K562 (cell line): Measurements from ENCODE around the gene PTGR3. TPM values are rescaled to one million over a fixed set of nuclear protein-coding genes. Genes with fewer than 3 reads are reported as not detected.

Source experiments
- ATAC-seq: fragments of 200-7000 bp; cut with Tn5 transposase; 3 replicates; pipeline ENCODE4 v1.9.1; 2020; ENCODE audit warnings: moderate library complexity
- BruUV-seq: library from RNA; stranded (reverse); fragments of 400-500 nt; replicated peaks from 2 replicates; lab custom pipeline; 2021; lab: Mats Ljungman, UMichigan
- CTCF ChIA-PET: fragments of 300-600 bp; formaldehyde crosslinking; extraction: SDS; loops from one replicate; lab custom pipeline; 2021; ENCODE audit warnings: low intra/inter-chr PET ratio; lab: Yijun Ruan, JAX
- POLR2A ChIA-PET: fragments of 300-600, 350-650 bp; sonication (Branson Sonifier 250); formaldehyde crosslinking; extraction: SDS; loops from one replicate; lab custom pipeline; 2021; ENCODE audit warnings: antibody characterized with exemption, inconsistent platforms; lab: Yijun Ruan, JAX
- DNase-seq, 4 experiments: peaks; one replicate each; pipeline versions ENCODE4 v3.0.0 to v3.0.0-alpha.2; 2011 to 2018; ENCODE audit warnings: low spot score in 3 of 4, mixed read lengths in 3 of 4; ENCODE audit errors: extremely low read depth in 1 of 4
- FAIRE-seq: peaks from 2 replicates; lab custom pipeline; 2011; peaks lifted over from hg19 to GRCh38; lab: Jason Lieb, UNC
- H2AFZ ChIP-seq: 2 replicates; pipeline ENCODE4 v1.6.0; 2011; ENCODE audit warnings: low read depth, low read length, control low read depth, inconsistent platforms
- H3K27ac ChIP-seq: fragments of 200-600 bp; 3 replicates; pipeline ENCODE4 v1.8.0; 2011; ENCODE audit warnings: low read depth, mild to moderate bottlenecking, control low read depth, inconsistent platforms, low read length, moderate library complexity, mixed read lengths; ENCODE audit errors: extremely low read depth
- H3K27me3 ChIP-seq, 2 experiments: fragments of 300-600 bp in 1 of 2; 2 replicates in 1 of 2; 3 replicates in 1 of 2; pipeline versions ENCODE4 v1.6.0 to v1.8.0; 2011; ENCODE audit warnings: inconsistent platforms in 2 of 2, low read length in 2 of 2, mild to moderate bottlenecking in 1 of 2, mixed read lengths in 1 of 2, moderate library complexity in 1 of 2; ENCODE audit not compliant: control insufficient read depth in 2 of 2, insufficient read depth in 2 of 2
- H3K36me3 ChIP-seq: fragments of 300-600 bp; 3 replicates; pipeline ENCODE4 v1.8.0; 2011; ENCODE audit warnings: mild to moderate bottlenecking, low read length, inconsistent platforms; ENCODE audit not compliant: control insufficient read depth, insufficient read depth
- H3K4me1 ChIP-seq, 2 experiments: fragments of 200-600 bp in 1 of 2; replicated peaks in 1 of 2; 2 replicates in 1 of 2; 3 replicates in 1 of 2; pipeline versions ENCODE4 v1.5.1 to v1.8.0; 2011; ENCODE audit warnings: inconsistent platforms in 2 of 2, low read length in 2 of 2, mild to moderate bottlenecking in 1 of 2, mixed read lengths in 1 of 2, moderate library complexity in 1 of 2; ENCODE audit not compliant: control insufficient read depth in 2 of 2, insufficient read depth in 2 of 2
- H3K4me2 ChIP-seq: 2 replicates; pipeline ENCODE4 v1.6.1; 2011; ENCODE audit warnings: low read length, control low read depth, inconsistent platforms, mixed read lengths; ENCODE audit not compliant: insufficient read depth
- H3K4me3 ChIP-seq: fragments of 200-600 bp; sonication (generic), shearing (Covaris generic); 2 replicates; pipeline ENCODE4 v1.5.1; 2016; ENCODE audit warnings: control low read depth, inconsistent platforms
- H3K79me2 ChIP-seq: fragments of 200-600 bp; 3 replicates; pipeline ENCODE4 v1.8.0; 2011; ENCODE audit warnings: low read length, inconsistent platforms; ENCODE audit not compliant: control insufficient read depth, insufficient read depth
- H3K9ac ChIP-seq, 2 experiments: 2 replicates each; pipeline versions ENCODE4 v1.6.0 to v1.6.1; 2011; ENCODE audit warnings: low read depth in 2 of 2, low read length in 2 of 2, control low read depth in 1 of 2, inconsistent platforms in 1 of 2, mild to moderate bottlenecking in 1 of 2, mixed read lengths in 1 of 2; ENCODE audit not compliant: insufficient read depth in 1 of 2
- H3K9me1 ChIP-seq: one replicate; pipeline ENCODE4 v1.6.0; 2011; ENCODE audit warnings: inconsistent platforms, mild to moderate bottlenecking, low read length, moderate library complexity; ENCODE audit not compliant: control insufficient read depth, insufficient read depth
- H3K9me3 ChIP-seq: replicated peaks from 2 replicates; pipeline ENCODE4 v1.5.1; 2011; ENCODE audit warnings: low read depth, low read length, inconsistent platforms; ENCODE audit not compliant: control insufficient read depth, insufficient read depth
- H4K20me1 ChIP-seq: replicated peaks from 2 replicates; pipeline ENCODE4 v1.6.1; 2011; ENCODE audit warnings: low read length, inconsistent platforms, mixed read lengths; ENCODE audit not compliant: control insufficient read depth, insufficient read depth
- CBX1 ChIP-seq: sonication (generic); IDR thresholded peaks from 2 replicates; pipeline ENCODE4 v1.6.1; 2016; ENCODE audit warnings: antibody characterized with exemption, low read depth, mild to moderate bottlenecking
- E2F8 ChIP-seq: fragments of 450-650 bp; IDR thresholded peaks from 2 replicates; pipeline ENCODE4 v1.7.1; 2018; ENCODE audit warnings: mild to moderate bottlenecking, low read depth; ENCODE audit not compliant: partially characterized antibody
- EZH2 ChIP-seq: IDR thresholded peaks from 2 replicates; pipeline ENCODE4 v1.6.1; 2012; ENCODE audit warnings: low read depth, mild to moderate bottlenecking, inconsistent platforms, low read length, borderline replicate concordance
- KDM1A ChIP-seq, 2 experiments: fragments of 450-650 bp; IDR thresholded peaks; 2 replicates each; pipeline ENCODE4 v1.6.1; 2016; ENCODE audit warnings: mild to moderate bottlenecking in 2 of 2
- KLF1 ChIP-seq: fragments of 450-650 bp; IDR thresholded peaks from 2 replicates; pipeline ENCODE4 v1.6.1; 2016; ENCODE audit warnings: missing genetic modification characterization, missing compliant biosample characterization
- LEF1 ChIP-seq: fragments of 450-650 bp; IDR thresholded peaks from 2 replicates; pipeline ENCODE4 v1.6.1; 2016; ENCODE audit warnings: mild to moderate bottlenecking
- MTA1 ChIP-seq: fragments of 450-650 bp; IDR thresholded peaks from 2 replicates; pipeline ENCODE4 v1.6.1; 2017; ENCODE audit warnings: borderline replicate concordance
- TEAD2 ChIP-seq: fragments of 450-650 bp; IDR thresholded peaks from 2 replicates; pipeline ENCODE4 v1.6.1; 2016; ENCODE audit warnings: missing genetic modification characterization, control low read depth, missing compliant biosample characterization
- TGIF2 ChIP-seq: sonication (generic); formaldehyde crosslinking; IDR thresholded peaks from 2 replicates; pipeline ENCODE4 v1.8.1; 2022; ENCODE audit warnings: mild to moderate bottlenecking, missing genetic modification reagents, moderate library complexity
- XRCC3 ChIP-seq: fragments of 450-650 bp; IDR thresholded peaks from 2 replicates; pipeline ENCODE4 v1.6.1; 2017; ENCODE audit warnings: mild to moderate bottlenecking, moderate library complexity
- ZNF184 ChIP-seq: sonication (generic); formaldehyde crosslinking; IDR thresholded peaks from 2 replicates; pipeline ENCODE4 v1.5.0; 2020; ENCODE audit warnings: missing genetic modification reagents
- ZNF253 ChIP-seq: fragments of 250-450 bp; sonication (Bioruptor Pico); conservative IDR thresholded peaks from 2 replicates; pipeline ENCODE4 v1.6.1; 2021; ENCODE audit warnings: mild to moderate bottlenecking
- ZNF511 ChIP-seq: sonication (generic); formaldehyde crosslinking; IDR thresholded peaks from 2 replicates; pipeline ENCODE4 v1.8.0; 2022; ENCODE audit warnings: mild to moderate bottlenecking, missing genetic modification reagents
- ZSCAN32 ChIP-seq: fragments of 450-650 bp; formaldehyde crosslinking; IDR thresholded peaks from 2 replicates; pipeline ENCODE4 v1.4.0; 2020; ENCODE audit warnings: mild to moderate bottlenecking, moderate library complexity
- WGBS: fragments of 100-300 bp; shearing (Covaris generic); methylation state at CpG from one replicate; pipeline ENCODE4 v1.1.6; 2016; ENCODE audit warnings: low coverage, mixed read lengths; ENCODE audit not compliant: insufficient coverage; ENCODE audit errors: missing lambda C conversion rate; 5-methylcytosine and 5-hydroxymethylcytosine counted together
- in situ Hi-C: fragments of 300-500 bp; cut with MboI; formaldehyde crosslinking; loops from 4 replicates; pipeline ENCODE4 v1.15.0; 2018; ENCODE audit warnings: inconsistent platforms, mixed read lengths
- intact Hi-C: fragments of 100-400 bp; cut with micrococcal nuclease; formaldehyde crosslinking; loops from 2 replicates; pipeline ENCODE4 v1.14.2; 2022
- polyA plus RNA-seq, 8 experiments: library from polyadenylated mRNA; depleted of rRNA in 4 of 8; stranded (reverse) in 5 of 8; unstranded in 3 of 8; fragments of >200 nt; fragmentation: Nextera tagmentation in 2 of 8; fragmentation: Illumina TruSeq in 1 of 8; extraction: Ambion mirVana in 2 of 8; extraction: Trizol in 1 of 8; gene quantifications; 2 replicates each; pipeline versions ENCODE4 v1.2.1 to v1.2.3, GENCODE V29; 2011 to 2014; ENCODE audit warnings: inconsistent platforms in 1 of 8, missing spikeins in 1 of 8
- total RNA-seq, 7 experiments: library from RNA; depleted of rRNA in 6 of 7; stranded (reverse); fragments of >200 nt in 6 of 7; fragmentation: Illumina TruSeq in 2 of 7; extraction: Trizol in 2 of 7; gene quantifications; 2 replicates each; pipeline versions ENCODE4 v1.2.1 to v1.2.3, GENCODE V29; 2011 to 2021; ENCODE audit warnings: low replicate concordance in 1 of 7
- TF ChIP-seq, protein P1 (sequence below): fragments of 200-800 bp; sonication (Bioruptor generic); IDR thresholded peaks from 2 replicates; pipeline ENCODE4 v1.6.1; 2017; ENCODE audit warnings: missing genetic modification characterization, missing compliant biosample characterization
- TF ChIP-seq, protein P2 (sequence below): fragments of 250-450 bp; sonication (Bioruptor Pico); IDR thresholded peaks from 2 replicates; pipeline ENCODE4 v1.4.0; 2020; ENCODE audit warnings: borderline replicate concordance

Gene PTGR3
- total and polyA plus RNA-seq, 9 of the 15 experiments (the other 6 are each of a cell fraction or from before 2014, with no cell fraction given), result 4.1 to 32.3 (median 15.3) TPM

- DNase-seq (no peak), ATAC-seq (no peak), FAIRE-seq (no peak)
- CTCF ChIA-PET, result no interaction called here
- WGBS, result 34% methylated on average over 14 of the region's 14 CpGs
- Histone ChIP-seq H3K9me1 (no peaks in the 10 kb centered on the region), H3K4me1 (no peaks in the 10 kb centered on the region; a peak in 1 of 5 replicates), H4K20me1 (no peaks in the 10 kb centered on the region), H3K36me3 (no peaks in the 10 kb centered on the region), H3K27ac (no peak overlapping the region), H3K4me3 (no peak overlapping the region), H3K79me2 (no peaks in the 10 kb centered on the region; the same call in 2 of the 3 replicates), H3K4me2 (no peak overlapping the region), H3K27me3 (no peaks in the 10 kb centered on the region; a peak in 1 of 5 replicates), H3K9me3 (no peaks in the 10 kb centered on the region), H2AFZ (no peak overlapping the region), H3K9ac (no peak overlapping the region; a peak in 1 of 4 replicates)
- intact Hi-C loops (no loop called here), in situ Hi-C loops (no loop called here)
- POLR2A ChIA-PET, result no interaction called here
- no TSS peak for BruUV-seq
- TF ChIP-seq ZNF511, result no peak
- TF ChIP-seq KLF1, result no peak
- no peak for TF ChIP-seq ZSCAN32 (CRISPR knock-in tag)
- TF ChIP-seq, protein P1, sequence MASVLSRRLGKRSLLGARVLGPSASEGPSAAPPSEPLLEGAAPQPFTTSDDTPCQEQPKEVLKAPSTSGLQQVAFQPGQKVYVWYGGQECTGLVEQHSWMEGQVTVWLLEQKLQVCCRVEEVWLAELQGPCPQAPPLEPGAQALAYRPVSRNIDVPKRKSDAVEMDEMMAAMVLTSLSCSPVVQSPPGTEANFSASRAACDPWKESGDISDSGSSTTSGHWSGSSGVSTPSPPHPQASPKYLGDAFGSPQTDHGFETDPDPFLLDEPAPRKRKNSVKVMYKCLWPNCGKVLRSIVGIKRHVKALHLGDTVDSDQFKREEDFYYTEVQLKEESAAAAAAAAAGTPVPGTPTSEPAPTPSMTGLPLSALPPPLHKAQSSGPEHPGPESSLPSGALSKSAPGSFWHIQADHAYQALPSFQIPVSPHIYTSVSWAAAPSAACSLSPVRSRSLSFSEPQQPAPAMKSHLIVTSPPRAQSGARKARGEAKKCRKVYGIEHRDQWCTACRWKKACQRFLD (CRISPR knock-in tag), result no peak
- TF ChIP-seq ZNF184 (CRISPR knock-in tag), result no peak
- TF ChIP-seq XRCC3, result no peak
- TF ChIP-seq E2F8, result no peak
- TF ChIP-seq TEAD2 (tag), result no peak
- TF ChIP-seq LEF1, result no peak
- no peak for TF ChIP-seq TGIF2 (CRISPR knock-in tag)
- no peak for TF ChIP-seq ZNF253
- TF ChIP-seq KDM1A (IDR thresholded peaks at IDR 0.05), result no peak
- TF ChIP-seq, protein P2, sequence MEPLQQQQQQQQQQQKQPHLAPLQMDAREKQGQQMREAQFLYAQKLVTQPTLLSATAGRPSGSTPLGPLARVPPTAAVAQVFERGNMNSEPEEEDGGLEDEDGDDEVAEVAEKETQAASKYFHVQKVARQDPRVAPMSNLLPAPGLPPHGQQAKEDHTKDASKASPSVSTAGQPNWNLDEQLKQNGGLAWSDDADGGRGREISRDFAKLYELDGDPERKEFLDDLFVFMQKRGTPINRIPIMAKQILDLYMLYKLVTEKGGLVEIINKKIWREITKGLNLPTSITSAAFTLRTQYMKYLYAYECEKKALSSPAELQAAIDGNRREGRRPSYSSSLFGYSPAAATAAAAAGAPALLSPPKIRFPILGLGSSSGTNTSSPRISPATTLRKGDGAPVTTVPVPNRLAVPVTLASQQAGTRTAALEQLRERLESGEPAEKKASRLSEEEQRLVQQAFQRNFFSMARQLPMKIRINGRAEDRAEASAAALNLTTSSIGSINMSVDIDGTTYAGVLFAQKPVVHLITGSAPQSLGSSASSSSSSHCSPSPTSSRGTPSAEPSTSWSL (CRISPR knock-in tag), result no peak
- TF ChIP-seq EZH2, result no peak
- TF ChIP-seq CBX1, result no peak
- no peak for TF ChIP-seq MTA1
These were observed 48.7 kb upstream of the PTGR3 start for GRCh38 chr18:75257605-75258004.
